ENCODE data around the gene FBXW8.

Gene FBXW8

DNA sequence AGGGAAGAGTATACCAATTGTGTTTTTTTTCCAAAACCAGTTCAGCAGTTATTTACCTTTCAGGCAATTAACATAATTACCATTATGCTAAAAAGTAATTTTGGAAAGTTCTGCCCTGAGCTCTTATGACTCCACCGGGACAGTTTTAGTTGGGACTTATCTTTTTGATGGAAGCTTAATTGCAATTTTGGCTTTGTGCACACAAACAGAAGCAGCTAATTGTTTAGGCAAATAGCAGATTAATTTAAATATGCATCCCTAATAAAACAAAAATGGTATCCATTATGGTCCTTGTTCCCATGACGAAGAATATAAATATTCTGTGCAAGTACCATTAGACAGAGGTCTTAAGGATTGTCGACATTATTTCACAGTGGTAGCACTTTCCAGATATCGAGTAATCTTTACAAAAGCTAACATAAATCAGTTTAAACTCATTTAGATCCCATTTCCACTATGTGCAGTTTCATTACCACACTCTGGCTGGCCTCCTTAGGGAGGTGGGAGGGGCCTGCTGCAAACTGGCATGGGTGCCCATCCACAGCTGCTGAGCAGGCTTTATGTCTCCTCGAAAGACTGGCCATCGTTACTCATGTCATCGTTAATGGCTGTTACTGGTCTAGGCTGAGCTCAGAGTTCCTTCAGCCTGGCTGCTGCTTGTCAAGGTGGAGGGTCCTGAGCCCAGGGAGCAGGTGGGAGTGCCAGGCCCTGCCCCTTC, 68.2 kb downstream of the FBXW8 start:
- Mint-ChIP-seq H3K36me3 (ENCODE audit: low read depth) (peaks cover 24% of the 10 kb centered on the region), H3K4me3 (no peak overlapping the region), H3K4me1 (peaks cover 27% of the 10 kb centered on the region), H3K27ac (no peak overlapping the region), H3K9me3 (no peaks in the 10 kb centered on the region), H3K27me3 (ENCODE audit: low read depth, poor library complexity) (no peaks in the 10 kb centered on the region)
- no peak for DNase-seq
- TF ChIP-seq CTCF (IDR thresholded peaks at IDR 0.05): no peak

DNA sequence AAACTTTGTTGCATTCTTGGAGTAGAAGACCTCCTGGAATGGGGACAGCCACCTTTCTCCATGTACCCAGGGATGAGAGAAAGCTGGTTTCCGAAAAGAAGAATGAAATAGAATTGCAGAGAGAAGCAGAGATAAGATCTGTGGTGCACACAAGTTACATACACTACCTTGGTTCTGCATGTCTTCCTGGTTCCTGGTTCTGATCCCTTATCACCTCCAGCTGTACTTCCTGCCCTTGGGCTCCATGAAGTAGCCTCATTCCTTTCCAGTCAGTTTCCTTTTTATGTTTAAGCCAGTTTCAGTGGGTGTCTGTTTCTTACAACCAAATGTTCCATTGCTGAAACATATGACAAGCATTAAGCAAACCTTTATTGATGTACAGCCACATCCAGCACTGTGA, 69.3 kb downstream of the FBXW8 start:
- no peak for DNase-seq
- Mint-ChIP-seq H3K4me3 (no peak overlapping the region), H3K9me3 (no peaks in the 10 kb centered on the region), H3K27me3 (ENCODE audit: low read depth, poor library complexity) (no peaks in the 10 kb centered on the region), H3K36me3 (ENCODE audit: low read depth) (peaks cover 26% of the 10 kb centered on the region), H3K4me1 (peaks cover 27% of the 10 kb centered on the region), H3K27ac (no peak overlapping the region)
- TF ChIP-seq CTCF (IDR thresholded peaks at IDR 0.05): no peak

GRCh38 chr12:116982791-116983411, 72.2 kb downstream of the FBXW8 start:
- Mint-ChIP-seq H3K27me3 (ENCODE audit: low read depth, poor library complexity) (no peaks in the 10 kb centered on the region), H3K4me1 (peaks cover 21% of the 10 kb centered on the region), H3K9me3 (no peaks in the 10 kb centered on the region), H3K27ac (no peak overlapping the region), H3K36me3 (ENCODE audit: low read depth) (peaks cover 48% of the 10 kb centered on the region), H3K4me3 (no peak overlapping the region)
- DNase-seq: no peak
- no peak for TF ChIP-seq CTCF (IDR thresholded peaks at IDR 0.05)

DNA sequence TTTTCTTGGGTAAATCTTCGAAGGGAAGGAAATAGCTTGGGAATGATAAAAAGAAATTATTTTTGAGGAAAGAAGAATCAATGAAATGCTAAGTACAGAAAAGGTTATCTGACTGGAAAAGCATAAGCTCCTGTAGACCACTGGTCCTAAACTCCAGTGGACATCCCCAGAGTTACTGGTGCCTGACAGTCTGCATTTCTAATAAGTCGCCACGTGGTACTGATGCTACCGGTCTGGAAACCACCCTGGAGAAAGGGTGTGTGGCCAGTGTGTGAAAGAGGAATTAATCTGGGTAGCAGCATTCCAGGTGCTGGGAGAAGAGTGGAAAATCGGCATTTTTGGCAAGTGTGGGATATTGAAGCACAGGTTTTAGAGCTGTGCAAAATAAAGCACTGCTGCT, 73.3 kb downstream of the FBXW8 start:
- Mint-ChIP-seq H3K36me3 (ENCODE audit: low read depth) (peaks cover 60% of the 10 kb centered on the region), H3K4me1 (peaks cover 9% of the 10 kb centered on the region), H3K4me3 (no peak overlapping the region), H3K27me3 (ENCODE audit: low read depth, poor library complexity) (no peaks in the 10 kb centered on the region), H3K9me3 (no peaks in the 10 kb centered on the region), H3K27ac (no peak overlapping the region)
- no peak for TF ChIP-seq CTCF (IDR thresholded peaks at IDR 0.05)
- no peak for DNase-seq

DNA sequence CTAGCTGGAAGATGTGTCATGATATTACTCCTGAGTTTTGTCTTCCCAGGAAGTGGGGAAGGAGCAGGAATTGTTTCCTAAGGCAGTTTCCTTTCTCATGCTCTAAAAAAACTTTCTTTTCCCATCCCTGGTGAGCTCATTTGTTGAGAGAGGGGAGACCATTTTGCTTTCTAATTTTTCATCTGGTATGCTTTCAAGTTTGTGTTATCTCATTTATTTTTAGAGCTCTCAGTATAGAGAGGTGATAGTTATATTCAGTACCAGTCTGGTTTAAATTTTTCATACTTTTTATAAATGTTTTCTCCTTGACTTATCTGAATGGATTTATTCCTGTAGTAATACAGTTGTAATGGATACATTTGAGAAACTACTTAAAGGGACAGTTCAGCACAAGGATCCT, 79.6 kb downstream of the FBXW8 start:
- Mint-ChIP-seq H3K27ac (no peak overlapping the region), H3K4me1 (no peaks in the 10 kb centered on the region), H3K27me3 (ENCODE audit: low read depth, poor library complexity) (no peaks in the 10 kb centered on the region), H3K4me3 (no peak overlapping the region), H3K36me3 (ENCODE audit: low read depth) (peaks cover 83% of the 10 kb centered on the region), H3K9me3 (peaks cover 9% of the 10 kb centered on the region)
- DNase-seq: no peak
- TF ChIP-seq CTCF (IDR thresholded peaks at IDR 0.05): no peak

Data from nephron progenitor cell (in vitro differentiated cells).